Measurements from ENCODE around the gene CST11.

DNA sequence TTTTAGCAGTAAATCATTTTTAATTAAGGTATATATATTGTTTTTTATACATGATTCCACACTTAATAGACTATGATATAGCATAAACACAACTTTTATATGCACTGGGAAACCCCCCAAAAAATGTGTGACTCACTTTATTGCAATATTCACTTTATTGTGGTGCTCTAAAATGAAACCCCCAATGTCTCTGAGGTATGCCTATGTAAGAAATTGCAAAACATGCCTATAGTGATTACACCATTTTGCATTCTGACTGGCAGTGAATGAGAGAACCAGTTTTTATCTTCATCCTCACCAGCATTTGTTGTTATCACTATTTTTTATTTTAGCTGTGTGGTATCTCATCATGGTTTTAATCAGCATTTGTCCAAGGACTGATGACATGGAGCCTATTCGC lies 8.5 kb upstream of the CST11 start:
- TF ChIP-seq POLR2AphosphoS2 (IDR thresholded peaks at IDR 0.05; ENCODE audit: low read depth, low read length) (no peak), JUND (IDR thresholded peaks at IDR 0.05; ENCODE audit: low read depth, low read length) (no peak), SIN3A (IDR thresholded peaks at IDR 0.05; ENCODE audit: low read depth, low read length) (no peak), CREB1 (IDR thresholded peaks at IDR 0.05; ENCODE audit: low read depth) (no peak), POLR2AphosphoS5 (IDR thresholded peaks at IDR 0.05; ENCODE audit: low read length) (no peak), FOXM1 (IDR thresholded peaks at IDR 0.05; ENCODE audit: low read depth, low read length) (no peak)
- TF ChIP-seq, protein P1, sequence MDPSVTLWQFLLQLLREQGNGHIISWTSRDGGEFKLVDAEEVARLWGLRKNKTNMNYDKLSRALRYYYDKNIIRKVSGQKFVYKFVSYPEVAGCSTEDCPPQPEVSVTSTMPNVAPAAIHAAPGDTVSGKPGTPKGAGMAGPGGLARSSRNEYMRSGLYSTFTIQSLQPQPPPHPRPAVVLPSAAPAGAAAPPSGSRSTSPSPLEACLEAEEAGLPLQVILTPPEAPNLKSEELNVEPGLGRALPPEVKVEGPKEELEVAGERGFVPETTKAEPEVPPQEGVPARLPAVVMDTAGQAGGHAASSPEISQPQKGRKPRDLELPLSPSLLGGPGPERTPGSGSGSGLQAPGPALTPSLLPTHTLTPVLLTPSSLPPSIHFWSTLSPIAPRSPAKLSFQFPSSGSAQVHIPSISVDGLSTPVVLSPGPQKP (IDR thresholded peaks at IDR 0.05; ENCODE audit: low read depth, low read length), result no peak
- TF ChIP-seq, protein P2, sequence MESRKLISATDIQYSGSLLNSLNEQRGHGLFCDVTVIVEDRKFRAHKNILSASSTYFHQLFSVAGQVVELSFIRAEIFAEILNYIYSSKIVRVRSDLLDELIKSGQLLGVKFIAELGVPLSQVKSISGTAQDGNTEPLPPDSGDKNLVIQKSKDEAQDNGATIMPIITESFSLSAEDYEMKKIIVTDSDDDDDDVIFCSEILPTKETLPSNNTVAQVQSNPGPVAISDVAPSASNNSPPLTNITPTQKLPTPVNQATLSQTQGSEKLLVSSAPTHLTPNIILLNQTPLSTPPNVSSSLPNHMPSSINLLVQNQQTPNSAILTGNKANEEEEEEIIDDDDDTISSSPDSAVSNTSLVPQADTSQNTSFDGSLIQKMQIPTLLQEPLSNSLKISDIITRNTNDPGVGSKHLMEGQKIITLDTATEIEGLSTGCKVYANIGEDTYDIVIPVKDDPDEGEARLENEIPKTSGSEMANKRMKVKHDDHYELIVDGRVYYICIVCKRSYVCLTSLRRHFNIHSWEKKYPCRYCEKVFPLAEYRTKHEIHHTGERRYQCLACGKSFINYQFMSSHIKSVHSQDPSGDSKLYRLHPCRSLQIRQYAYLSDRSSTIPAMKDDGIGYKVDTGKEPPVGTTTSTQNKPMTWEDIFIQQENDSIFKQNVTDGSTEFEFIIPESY (IDR thresholded peaks at IDR 0.05), result no peak
